Activated CD8-positive, alpha-beta memory T cell treated with anti-CD3 and anti-CD28 coated beads for 24 hours (primary cell): ENCODE data around the gene NR2F2.

Experiments
- DNase-seq: peaks from one replicate; pipeline ENCODE4 v3.0.0-alpha.2; 2020

The NR2F2 gene

GRCh38 chr15:96333131-96334016, 2.9 kb downstream of the NR2F2 start:
- DNase-seq, result no peak

- DNase-seq, result no peak
These were observed 3.7 kb downstream of the NR2F2 start for GRCh38 chr15:96334017-96334704.

GRCh38 chr15:96334705-96335410, 4.4 kb downstream of the NR2F2 start:
- DNase-seq, result no peak

GRCh38 chr15:96335411-96336024, 5.0 kb downstream of the NR2F2 start:
- no peak for DNase-seq

- no peak for DNase-seq
These were observed 5.7 kb downstream of the NR2F2 start for GRCh38 chr15:96336108-96336595.

- no peak for DNase-seq
These were observed 6.3 kb downstream of the NR2F2 start for GRCh38 chr15:96336596-96337364.

- DNase-seq, result no peak
These were observed 7.0 kb downstream of the NR2F2 start for GRCh38 chr15:96337365-96338023.

GRCh38 chr15:96338074-96338765, 7.7 kb downstream of the NR2F2 start:
- DNase-seq, result no peak

GRCh38 chr15:96338766-96339618, 8.5 kb downstream of the NR2F2 start:
- DNase-seq, result no peak

- no peak for DNase-seq
These were observed 9.3 kb downstream of the NR2F2 start for GRCh38 chr15:96339619-96340347.

- DNase-seq, result no peak
These were observed 9.8 kb downstream of the NR2F2 start for GRCh38 chr15:96340348-96340597.

- no peak for DNase-seq
These were observed 10.4 kb downstream of the NR2F2 start for GRCh38 chr15:96340598-96341512.

GRCh38 chr15:96341513-96342405, 11.3 kb downstream of the NR2F2 start:
- DNase-seq, result peak; percentile 33

- DNase-seq, result peak; percentile 30
These were observed 12.1 kb downstream of the NR2F2 start for GRCh38 chr15:96342406-96343112.

GRCh38 chr15:96343113-96344059, 12.9 kb downstream of the NR2F2 start:
- DNase-seq, result peak; percentile 38
